ENCODE measurements around the gene SLC12A5. TPM values are rescaled to one million over a fixed set of nuclear protein-coding genes. Genes with fewer than 3 reads are reported as not detected.

The SLC12A5 gene
- total and polyA plus RNA-seq, 9 of the 15 experiments (the other 6 are each of a cell fraction or from before 2014, with no cell fraction given) = 0.36 to 7.5 (median 2.1) TPM

DNA sequence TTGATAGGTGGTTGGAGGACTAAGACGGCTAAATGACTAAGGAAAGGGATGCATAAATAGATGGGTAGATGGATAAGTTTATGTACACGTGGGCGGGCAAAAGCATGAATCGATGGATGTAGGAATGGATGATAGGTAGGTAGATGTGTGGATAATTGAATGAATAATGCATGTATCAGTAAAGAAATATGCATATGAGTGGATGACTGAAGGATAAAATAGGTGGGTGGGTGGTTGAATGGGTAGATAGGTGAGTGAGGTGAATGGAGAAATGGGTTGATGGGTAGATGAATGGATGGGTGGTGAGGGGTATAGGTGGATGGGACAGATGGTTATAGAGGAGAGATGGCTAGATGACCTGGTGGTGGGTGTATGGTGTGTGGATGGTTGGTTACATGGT, 20.2 kb downstream of the SLC12A5 start:
- H4K20me1 ChIP-seq (replicated peaks; ENCODE audit: control insufficient read depth, insufficient read depth, low read length) = peaks cover 8% of the 10 kb centered on the region
- no peak overlapping the region for H3K4me3 ChIP-seq
- ChIA-PET POLR2A (no interaction called here), CTCF (ENCODE audit: low intra/inter-chr PET ratio) (no interaction called here)
- H3K4me1 ChIP-seq (replicated peaks in 1 of 2; ENCODE audit: control insufficient read depth in 2 of 2, insufficient read depth in 2 of 2, low read length in 2 of 2) = peaks cover 0 to 8% of the 10 kb centered on the region in 2 experiments; a peak in 3 of 5 replicates
- no peaks in the 10 kb centered on the region for H3K9me3 ChIP-seq (replicated peaks; ENCODE audit: control insufficient read depth, insufficient read depth, low read depth, low read length)
- no peak overlapping the region for H3K4me2 ChIP-seq (ENCODE audit: insufficient read depth, low read length)
- no peak for FAIRE-seq
- ATAC-seq = no peak
- no peaks in the 10 kb centered on the region for H3K9me1 ChIP-seq (ENCODE audit: control insufficient read depth, insufficient read depth, low read length)
- 1% methylated on average over 4 of the region's 4 CpGs for WGBS (ENCODE audit: insufficient coverage, low coverage, missing lambda C conversion rate)
- H2AFZ ChIP-seq (ENCODE audit: low read depth, low read length) = no peak overlapping the region
- no peak for TF ChIP-seq FOXP1 (CRISPR knock-in tag; IDR thresholded peaks at IDR 0.05)
- no peak for TF ChIP-seq U2AF2 (optimal IDR thresholded peaks at IDR 0.05; ENCODE audit: low read depth, low read length)
- TF ChIP-seq SRSF1 (IDR thresholded peaks at IDR 0.05; ENCODE audit: low read depth, low read length) = no peak
- TF ChIP-seq ZNF699 (CRISPR knock-in tag; IDR thresholded peaks at IDR 0.05; ENCODE audit: insufficient replicate concordance) = no peak
- peak; percentile 11; the same call in 1 of the 2 replicates for TF ChIP-seq EGR1 (conservative IDR thresholded peaks at IDR 0.05)
- TF ChIP-seq NFIX (CRISPR knock-in tag; IDR thresholded peaks at IDR 0.05; ENCODE audit: low read depth) = no peak
- no peaks in the 10 kb centered on the region for H3K36me3 ChIP-seq (ENCODE audit: control insufficient read depth, insufficient read depth, low read length)
- in situ Hi-C loops (cut with MboI) (no loop called here), intact Hi-C loops (cut with micrococcal nuclease) (no loop called here)
- H3K79me2 ChIP-seq (ENCODE audit: control insufficient read depth, insufficient read depth, low read length) = no peaks in the 10 kb centered on the region
- no peak overlapping the region for H3K27ac ChIP-seq (ENCODE audit: extremely low read depth, low read depth, low read length)
- no TSS peak for BruUV-seq (replicated peaks)
- no peak overlapping the region for H3K9ac ChIP-seq (ENCODE audit: insufficient read depth in 1 of 2, low read depth in 2 of 2, low read length in 2 of 2)
- H3K27me3 ChIP-seq (ENCODE audit: control insufficient read depth in 2 of 2, insufficient read depth in 2 of 2, low read length in 2 of 2) = peaks cover 0 to 32% of the 10 kb centered on the region in 2 experiments; a peak in 2 of 5 replicates
- DNase-seq (ENCODE audit: extremely low read depth in 1 of 4, low spot score in 3 of 4) = no peak

DNA sequence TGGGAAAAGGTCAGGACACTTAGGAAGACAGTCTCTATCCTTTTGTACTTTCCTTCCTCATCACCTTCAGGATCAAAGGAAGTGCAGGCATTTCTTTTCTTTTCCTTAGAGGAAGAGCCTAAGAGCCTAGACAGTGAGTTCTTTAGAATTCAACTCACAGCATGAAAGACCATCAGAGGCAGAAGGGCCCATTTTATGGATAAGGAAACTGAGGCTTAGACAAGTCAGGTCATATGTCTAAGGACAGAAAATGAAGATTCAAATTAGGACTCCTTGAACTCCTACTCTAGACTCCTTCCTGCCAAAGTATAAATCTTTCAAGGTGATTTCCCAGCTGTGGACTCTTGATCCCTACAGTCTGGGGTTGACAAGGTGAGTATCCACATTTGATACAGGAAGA, 20.8 kb downstream of the SLC12A5 start:
- Histone ChIP-seq H4K20me1 (replicated peaks; ENCODE audit: control insufficient read depth, insufficient read depth, low read length) (peaks cover 8% of the 10 kb centered on the region), H2AFZ (ENCODE audit: low read depth, low read length) (no peak overlapping the region), H3K4me1 (replicated peaks in 1 of 2; ENCODE audit: control insufficient read depth in 2 of 2, insufficient read depth in 2 of 2, low read length in 2 of 2) (peaks cover 0 to 8% of the 10 kb centered on the region in 2 experiments; a peak in 3 of 5 replicates), H3K4me3 (no peak overlapping the region), H3K27me3 (ENCODE audit: control insufficient read depth in 2 of 2, insufficient read depth in 2 of 2, low read length in 2 of 2) (peaks cover 0 to 30% of the 10 kb centered on the region in 2 experiments; a peak in 2 of 5 replicates), H3K9me3 (replicated peaks; ENCODE audit: control insufficient read depth, insufficient read depth, low read depth, low read length) (no peaks in the 10 kb centered on the region), H3K9me1 (ENCODE audit: control insufficient read depth, insufficient read depth, low read length) (no peaks in the 10 kb centered on the region), H3K36me3 (ENCODE audit: control insufficient read depth, insufficient read depth, low read length) (no peaks in the 10 kb centered on the region), H3K4me2 (ENCODE audit: insufficient read depth, low read length) (no peak overlapping the region), H3K79me2 (ENCODE audit: control insufficient read depth, insufficient read depth, low read length) (no peaks in the 10 kb centered on the region), H3K9ac (ENCODE audit: insufficient read depth in 1 of 2, low read depth in 2 of 2, low read length in 2 of 2) (no peak overlapping the region), H3K27ac (ENCODE audit: extremely low read depth, low read depth, low read length) (no peak overlapping the region)
- ChIA-PET POLR2A (no interaction called here), CTCF (ENCODE audit: low intra/inter-chr PET ratio) (no interaction called here)
- DNase-seq (ENCODE audit: extremely low read depth in 1 of 4, low spot score in 3 of 4) (no peak), FAIRE-seq (no peak), ATAC-seq (no peak)
- peak; percentile 59; the same call in 1 of the 2 replicates for TF ChIP-seq ESRRA (IDR thresholded peaks at IDR 0.05; ENCODE audit: borderline replicate concordance, low read depth)
- no peak for TF ChIP-seq ATF7 (IDR thresholded peaks at IDR 0.05)
- TF ChIP-seq RBM25 (IDR thresholded peaks at IDR 0.05; ENCODE audit: low read depth, low read length, severe bottlenecking) = peak; percentile 77
- no peak for TF ChIP-seq ZZZ3 (IDR thresholded peaks at IDR 0.05)
- TF ChIP-seq BCOR (IDR thresholded peaks at IDR 0.05) = 0 out of 2 replicates have a peak, but pooled peaks have one; percentile 12
- in situ Hi-C loops (cut with MboI) = no loop called here
- BruUV-seq (replicated peaks) = no TSS peak
- intact Hi-C loops (cut with micrococcal nuclease) = no loop called here

All from K562 (cell line).